ENCODE data around the gene GAS2L1. TPM values are rescaled to one million over a fixed set of nuclear protein-coding genes. Genes with fewer than 3 reads are reported as not detected.
A peak's percentile ranks its signal among the peaks of the same experiment; 100 is the strongest.

GAS2L1 gene
- total RNA-seq, 2 donors from 2014 or later: 15.8 to 19.2 TPM

GRCh38 chr22:29302402-29302680 is 4.1 kb upstream of the GAS2L1 start:
- Histone ChIP-seq H3K27me3 (no peaks in the 10 kb centered on the region), H3K4me3 (no peak overlapping the region), H3K36me3 (replicated peaks in 1 of 2; ENCODE audit: insufficient read depth in 1 of 2, low read depth in 2 of 2) (peaks cover 19 to 21% of the 10 kb centered on the region in 2 donors), H3K27ac (peak overlapping the region in 3 of 4 donors; percentile 25 to 63 (median 57)), H3K9me3 (no peaks in the 10 kb centered on the region), H3K4me1 (peaks cover 27% of the 10 kb centered on the region)
- TF ChIP-seq POLR2A (IDR thresholded peaks at IDR 0.05) (no peak), CTCF (IDR thresholded peaks at IDR 0.05) (no peak)
- intact Hi-C loops (cut with DNase I): no loop called here
- 28 to 80% methylated on average over 1 to 2 of the region's 2 CpGs for WGBS, 2 donors
- no peak for ATAC-seq
- DNase-seq: no peak

GRCh38 chr22:29302681-29303465 is 3.6 kb upstream of the GAS2L1 start:
- Histone ChIP-seq H3K9me3 (no peaks in the 10 kb centered on the region), H3K36me3 (replicated peaks in 1 of 2; ENCODE audit: insufficient read depth in 1 of 2, low read depth in 2 of 2) (peaks cover 15 to 16% of the 10 kb centered on the region in 2 donors), H3K27me3 (no peaks in the 10 kb centered on the region), H3K4me1 (peaks cover 32% of the 10 kb centered on the region), H3K4me3 (no peak overlapping the region), H3K27ac (peak overlapping the region; percentile 25 to 63 (median 50))
- peak; percentile 17 for ATAC-seq
- TF ChIP-seq POLR2A (IDR thresholded peaks at IDR 0.05) (no peak), CTCF (IDR thresholded peaks at IDR 0.05) (peak in 3 of 7 experiments; percentile 10 to 19 (median 19))
- DNase-seq: peak; percentile 55 to 81 (median 78)
- 8 to 23% methylated on average over 2 to 12 of the region's 13 CpGs for WGBS, 2 donors
- intact Hi-C loops (cut with DNase I): no loop called here

- TF ChIP-seq POLR2A (IDR thresholded peaks at IDR 0.05): no peak
- TF ChIP-seq CTCF (IDR thresholded peaks at IDR 0.05): no peak
- 40 to 45% methylated on average over 7 of the region's 7 CpGs for WGBS, 2 donors
- DNase-seq (no peak), ATAC-seq (no peak)
- H3K9me3 ChIP-seq: no peaks in the 10 kb centered on the region
- H3K4me1 ChIP-seq: peaks cover 60% of the 10 kb centered on the region
- peak overlapping the region in 3 of 4 donors; percentile 51 to 84 (median 73) for H3K27ac ChIP-seq
- peak overlapping the region in 1 of 2 donors; percentile 71 for H3K4me3 ChIP-seq
- intact Hi-C loops (cut with DNase I): no loop called here
- H3K27me3 ChIP-seq: no peaks in the 10 kb centered on the region
- H3K36me3 ChIP-seq (replicated peaks in 1 of 2; ENCODE audit: insufficient read depth in 1 of 2, low read depth in 2 of 2): no peaks in the 10 kb centered on the region
Measured at GRCh38 chr22:29305836-29306174, 645 bp upstream of the GAS2L1 start.

- H3K36me3 ChIP-seq (replicated peaks in 1 of 2; ENCODE audit: insufficient read depth in 1 of 2, low read depth in 2 of 2): no peaks in the 10 kb centered on the region
- WGBS, 2 donors: 0 to 7% methylated on average over 19 to 62 of the region's 83 CpGs
- intact Hi-C loops (cut with DNase I): no loop called here
Measured at GRCh38 chr22:29306835-29307595, 565 bp downstream of the GAS2L1 start.

More at GRCh38 chr22:29306835-29307595, 565 bp downstream of the GAS2L1 start:
- DNase-seq (peak; percentile 81 to 86 (median 83)), ATAC-seq (peak; percentile 75)
- peak in 2 of 3 donors; percentile 35 to 40 for TF ChIP-seq POLR2A (IDR thresholded peaks at IDR 0.05)
- peak in 2 of 7 experiments; percentile 15 to 36 for TF ChIP-seq CTCF (IDR thresholded peaks at IDR 0.05)
- H3K9me3 ChIP-seq: no peaks in the 10 kb centered on the region
- no peaks in the 10 kb centered on the region for H3K27me3 ChIP-seq
- H3K27ac ChIP-seq: peak overlapping the region; percentile 51 to 84 (median 72)
- peak overlapping the region; percentile 56 to 71 for H3K4me3 ChIP-seq
- peaks cover 72% of the 10 kb centered on the region for H3K4me1 ChIP-seq

Data from body of pancreas (tissue), 4 donors.